WTC11 (cell line): ENCODE data around the gene SUV39H2. TPM values are rescaled to one million over a fixed set of nuclear protein-coding genes. Genes with fewer than 3 reads are reported as not detected.

Experiments
- ATAC-seq: fragments of 200-7000 bp; cut with Tn5 transposase; 2 replicates; pipeline ENCODE4 v1.10.0; 2021; ENCODE audit warnings: mild to moderate bottlenecking, moderate library complexity
- CTCF ChIA-PET: fragments of 300-600 bp; sonication (Branson Sonifier 250); formaldehyde crosslinking; loops from one replicate; lab custom pipeline; 2021; ENCODE audit warnings: antibody characterized with exemption; lab: Charles Lee
- POLR2A ChIA-PET: fragments of 350-600 bp; sonication (Branson Sonifier 250); formaldehyde crosslinking; loops from one replicate; lab custom pipeline; 2021; ENCODE audit warnings: antibody characterized with exemption; lab: Charles Lee
- DNase-seq: peaks from one replicate; pipeline ENCODE4 v3.0.0; 2021; ENCODE audit warnings: low spot score
- H3K27ac Mint-ChIP-seq: 2 replicates; pipeline ENCODE4 v1.8.0; 2021; ENCODE audit warnings: mixed read lengths
- H3K27me3 Mint-ChIP-seq: 2 replicates; pipeline ENCODE4 v1.8.0; 2021; ENCODE audit warnings: low read depth, mild to moderate bottlenecking, moderate library complexity, mixed read lengths
- H3K36me3 Mint-ChIP-seq: 2 replicates; pipeline ENCODE4 v1.8.0; 2021; ENCODE audit warnings: mixed read lengths
- H3K4me1 Mint-ChIP-seq: 2 replicates; pipeline ENCODE4 v1.8.0; 2022; ENCODE audit warnings: mixed read lengths
- H3K4me3 Mint-ChIP-seq: 2 replicates; pipeline ENCODE4 v1.8.0; 2021; ENCODE audit warnings: mild to moderate bottlenecking, moderate library complexity, mixed read lengths
- H3K9me3 Mint-ChIP-seq: 2 replicates; pipeline ENCODE4 v1.8.0; 2021; ENCODE audit warnings: mixed read lengths
- AFF4 ChIP-seq: sonication (generic); formaldehyde crosslinking; IDR thresholded peaks from 2 replicates; pipeline ENCODE4 v1.8.1; 2023; ENCODE audit warnings: mild to moderate bottlenecking, missing genetic modification reagents, borderline replicate concordance
- CREM ChIP-seq: sonication (generic); formaldehyde crosslinking; IDR thresholded peaks from 2 replicates; pipeline ENCODE4 v1.8.1; 2022; ENCODE audit warnings: mild to moderate bottlenecking, missing genetic modification reagents, moderate library complexity
- HMGA2 ChIP-seq: fragments of 250-450 bp; sonication (Bioruptor Pico); IDR thresholded peaks from 2 replicates; pipeline ENCODE4 v1.4.0; 2021; ENCODE audit warnings: mild to moderate bottlenecking, moderate library complexity
- NFATC4 ChIP-seq: fragments of 250-450 bp; sonication (Bioruptor Pico); IDR thresholded peaks from 2 replicates; pipeline ENCODE4 v1.9.0; 2021; ENCODE audit warnings: mild to moderate bottlenecking
- RELA ChIP-seq: sonication (generic); formaldehyde crosslinking; IDR thresholded peaks from 2 replicates; pipeline ENCODE4 v1.8.1; 2022; ENCODE audit warnings: missing genetic modification reagents, mild to moderate bottlenecking, borderline replicate concordance
- SOX15 ChIP-seq: fragments of 250-450 bp; sonication (Bioruptor Pico); IDR thresholded peaks from 2 replicates; pipeline ENCODE4 v1.9.0; 2021; ENCODE audit warnings: mild to moderate bottlenecking
- TCF7 ChIP-seq: sonication (generic); formaldehyde crosslinking; IDR thresholded peaks from 2 replicates; pipeline ENCODE4 v1.8.0; 2022; ENCODE audit warnings: mild to moderate bottlenecking, low read depth, missing genetic modification reagents, moderate library complexity
- ZMAT4 ChIP-seq: fragments of 250-450 bp; sonication (Bioruptor Pico); IDR thresholded peaks from 2 replicates; pipeline ENCODE4 v1.9.0; 2021; ENCODE audit warnings: mild to moderate bottlenecking
- ZNF121 ChIP-seq: sonication (generic); formaldehyde crosslinking; IDR thresholded peaks from 2 replicates; pipeline ENCODE4 v1.8.0; 2023; ENCODE audit warnings: missing genetic modification reagents
- ZNF138 ChIP-seq: sonication (generic); formaldehyde crosslinking; conservative IDR thresholded peaks from 2 replicates; pipeline ENCODE4 v1.8.1; 2022; ENCODE audit warnings: mild to moderate bottlenecking, moderate library complexity, missing genetic modification reagents
- ZNF263 ChIP-seq: sonication (generic); formaldehyde crosslinking; IDR thresholded peaks from 2 replicates; pipeline ENCODE4 v1.8.1; 2022; ENCODE audit warnings: low read depth, mild to moderate bottlenecking, moderate library complexity, missing genetic modification reagents
- ZNF317 ChIP-seq: sonication (generic); formaldehyde crosslinking; IDR thresholded peaks from 2 replicates; pipeline ENCODE4 v1.8.1; 2023; ENCODE audit warnings: low read depth, mild to moderate bottlenecking, moderate library complexity, missing genetic modification reagents, borderline replicate concordance
- total RNA-seq: library from RNA; stranded (reverse); gene quantifications from 3 replicates; pipeline ENCODE4 v1.2.3, GENCODE V29; 2021
- TF ChIP-seq, protein P1 (sequence below): sonication (generic); formaldehyde crosslinking; IDR thresholded peaks from 2 replicates; pipeline ENCODE4 v1.8.0; 2022; ENCODE audit warnings: mild to moderate bottlenecking, missing genetic modification reagents
- TF ChIP-seq, protein P2 (sequence below): sonication (generic); formaldehyde crosslinking; conservative IDR thresholded peaks from 2 replicates; pipeline ENCODE4 v1.8.1; 2023; ENCODE audit warnings: mild to moderate bottlenecking, low read depth, missing genetic modification reagents, moderate library complexity
- TF ChIP-seq, protein P3 (sequence below): sonication (generic); formaldehyde crosslinking; IDR thresholded peaks from 2 replicates; pipeline ENCODE4 v1.8.0; 2022; ENCODE audit warnings: missing genetic modification reagents
- TF ChIP-seq, protein P4 (sequence below): fragments of 200-600 bp; IDR thresholded peaks from 2 replicates; pipeline ENCODE4 v1.8.0; 2022; ENCODE audit warnings: antibody characterized with exemption
- TF ChIP-seq, protein P5 (sequence below): fragments of 250-450 bp; sonication (Bioruptor Pico); IDR thresholded peaks from 2 replicates; pipeline ENCODE4 v1.9.0; 2021; ENCODE audit warnings: mild to moderate bottlenecking, borderline replicate concordance

Gene SUV39H2
- total RNA-seq, 1 experiment from 2014 or later: 41.4 TPM

- H3K27me3 Mint-ChIP-seq: no peaks in the 10 kb centered on the region
- H3K4me3 Mint-ChIP-seq: no peak overlapping the region
- ChIA-PET POLR2A (no interaction called here), CTCF (no interaction called here)
- no peak for TF ChIP-seq NFATC4 (CRISPR knock-in tag)
- TF ChIP-seq, protein P1, sequence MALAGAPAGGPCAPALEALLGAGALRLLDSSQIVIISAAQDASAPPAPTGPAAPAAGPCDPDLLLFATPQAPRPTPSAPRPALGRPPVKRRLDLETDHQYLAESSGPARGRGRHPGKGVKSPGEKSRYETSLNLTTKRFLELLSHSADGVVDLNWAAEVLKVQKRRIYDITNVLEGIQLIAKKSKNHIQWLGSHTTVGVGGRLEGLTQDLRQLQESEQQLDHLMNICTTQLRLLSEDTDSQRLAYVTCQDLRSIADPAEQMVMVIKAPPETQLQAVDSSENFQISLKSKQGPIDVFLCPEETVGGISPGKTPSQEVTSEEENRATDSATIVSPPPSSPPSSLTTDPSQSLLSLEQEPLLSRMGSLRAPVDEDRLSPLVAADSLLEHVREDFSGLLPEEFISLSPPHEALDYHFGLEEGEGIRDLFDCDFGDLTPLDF (CRISPR knock-in tag): no peak
- no peak for TF ChIP-seq ZMAT4 (CRISPR knock-in tag)
- TF ChIP-seq, protein P2, sequence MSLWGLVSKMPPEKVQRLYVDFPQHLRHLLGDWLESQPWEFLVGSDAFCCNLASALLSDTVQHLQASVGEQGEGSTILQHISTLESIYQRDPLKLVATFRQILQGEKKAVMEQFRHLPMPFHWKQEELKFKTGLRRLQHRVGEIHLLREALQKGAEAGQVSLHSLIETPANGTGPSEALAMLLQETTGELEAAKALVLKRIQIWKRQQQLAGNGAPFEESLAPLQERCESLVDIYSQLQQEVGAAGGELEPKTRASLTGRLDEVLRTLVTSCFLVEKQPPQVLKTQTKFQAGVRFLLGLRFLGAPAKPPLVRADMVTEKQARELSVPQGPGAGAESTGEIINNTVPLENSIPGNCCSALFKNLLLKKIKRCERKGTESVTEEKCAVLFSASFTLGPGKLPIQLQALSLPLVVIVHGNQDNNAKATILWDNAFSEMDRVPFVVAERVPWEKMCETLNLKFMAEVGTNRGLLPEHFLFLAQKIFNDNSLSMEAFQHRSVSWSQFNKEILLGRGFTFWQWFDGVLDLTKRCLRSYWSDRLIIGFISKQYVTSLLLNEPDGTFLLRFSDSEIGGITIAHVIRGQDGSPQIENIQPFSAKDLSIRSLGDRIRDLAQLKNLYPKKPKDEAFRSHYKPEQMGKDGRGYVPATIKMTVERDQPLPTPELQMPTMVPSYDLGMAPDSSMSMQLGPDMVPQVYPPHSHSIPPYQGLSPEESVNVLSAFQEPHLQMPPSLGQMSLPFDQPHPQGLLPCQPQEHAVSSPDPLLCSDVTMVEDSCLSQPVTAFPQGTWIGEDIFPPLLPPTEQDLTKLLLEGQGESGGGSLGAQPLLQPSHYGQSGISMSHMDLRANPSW (CRISPR knock-in tag): no peak
- TF ChIP-seq, protein P3, sequence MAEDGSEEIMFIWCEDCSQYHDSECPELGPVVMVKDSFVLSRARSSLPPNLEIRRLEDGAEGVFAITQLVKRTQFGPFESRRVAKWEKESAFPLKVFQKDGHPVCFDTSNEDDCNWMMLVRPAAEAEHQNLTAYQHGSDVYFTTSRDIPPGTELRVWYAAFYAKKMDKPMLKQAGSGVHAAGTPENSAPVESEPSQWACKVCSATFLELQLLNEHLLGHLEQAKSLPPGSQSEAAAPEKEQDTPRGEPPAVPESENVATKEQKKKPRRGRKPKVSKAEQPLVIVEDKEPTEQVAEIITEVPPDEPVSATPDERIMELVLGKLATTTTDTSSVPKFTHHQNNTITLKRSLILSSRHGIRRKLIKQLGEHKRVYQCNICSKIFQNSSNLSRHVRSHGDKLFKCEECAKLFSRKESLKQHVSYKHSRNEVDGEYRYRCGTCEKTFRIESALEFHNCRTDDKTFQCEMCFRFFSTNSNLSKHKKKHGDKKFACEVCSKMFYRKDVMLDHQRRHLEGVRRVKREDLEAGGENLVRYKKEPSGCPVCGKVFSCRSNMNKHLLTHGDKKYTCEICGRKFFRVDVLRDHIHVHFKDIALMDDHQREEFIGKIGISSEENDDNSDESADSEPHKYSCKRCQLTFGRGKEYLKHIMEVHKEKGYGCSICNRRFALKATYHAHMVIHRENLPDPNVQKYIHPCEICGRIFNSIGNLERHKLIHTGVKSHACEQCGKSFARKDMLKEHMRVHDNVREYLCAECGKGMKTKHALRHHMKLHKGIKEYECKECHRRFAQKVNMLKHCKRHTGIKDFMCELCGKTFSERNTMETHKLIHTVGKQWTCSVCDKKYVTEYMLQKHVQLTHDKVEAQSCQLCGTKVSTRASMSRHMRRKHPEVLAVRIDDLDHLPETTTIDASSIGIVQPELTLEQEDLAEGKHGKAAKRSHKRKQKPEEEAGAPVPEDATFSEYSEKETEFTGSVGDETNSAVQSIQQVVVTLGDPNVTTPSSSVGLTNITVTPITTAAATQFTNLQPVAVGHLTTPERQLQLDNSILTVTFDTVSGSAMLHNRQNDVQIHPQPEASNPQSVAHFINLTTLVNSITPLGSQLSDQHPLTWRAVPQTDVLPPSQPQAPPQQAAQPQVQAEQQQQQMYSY: no peak
- no peak for TF ChIP-seq TCF7 (CRISPR knock-in tag)
- TF ChIP-seq, protein P4, sequence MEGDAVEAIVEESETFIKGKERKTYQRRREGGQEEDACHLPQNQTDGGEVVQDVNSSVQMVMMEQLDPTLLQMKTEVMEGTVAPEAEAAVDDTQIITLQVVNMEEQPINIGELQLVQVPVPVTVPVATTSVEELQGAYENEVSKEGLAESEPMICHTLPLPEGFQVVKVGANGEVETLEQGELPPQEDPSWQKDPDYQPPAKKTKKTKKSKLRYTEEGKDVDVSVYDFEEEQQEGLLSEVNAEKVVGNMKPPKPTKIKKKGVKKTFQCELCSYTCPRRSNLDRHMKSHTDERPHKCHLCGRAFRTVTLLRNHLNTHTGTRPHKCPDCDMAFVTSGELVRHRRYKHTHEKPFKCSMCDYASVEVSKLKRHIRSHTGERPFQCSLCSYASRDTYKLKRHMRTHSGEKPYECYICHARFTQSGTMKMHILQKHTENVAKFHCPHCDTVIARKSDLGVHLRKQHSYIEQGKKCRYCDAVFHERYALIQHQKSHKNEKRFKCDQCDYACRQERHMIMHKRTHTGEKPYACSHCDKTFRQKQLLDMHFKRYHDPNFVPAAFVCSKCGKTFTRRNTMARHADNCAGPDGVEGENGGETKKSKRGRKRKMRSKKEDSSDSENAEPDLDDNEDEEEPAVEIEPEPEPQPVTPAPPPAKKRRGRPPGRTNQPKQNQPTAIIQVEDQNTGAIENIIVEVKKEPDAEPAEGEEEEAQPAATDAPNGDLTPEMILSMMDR: no peak
- TF ChIP-seq SOX15: no peak
- TF ChIP-seq ZNF317 (CRISPR knock-in tag): no peak
- TF ChIP-seq AFF4 (CRISPR knock-in tag): no peak
- no peak for TF ChIP-seq ZNF121 (CRISPR knock-in tag)
- TF ChIP-seq RELA (CRISPR knock-in tag): no peak
- TF ChIP-seq, protein P5, sequence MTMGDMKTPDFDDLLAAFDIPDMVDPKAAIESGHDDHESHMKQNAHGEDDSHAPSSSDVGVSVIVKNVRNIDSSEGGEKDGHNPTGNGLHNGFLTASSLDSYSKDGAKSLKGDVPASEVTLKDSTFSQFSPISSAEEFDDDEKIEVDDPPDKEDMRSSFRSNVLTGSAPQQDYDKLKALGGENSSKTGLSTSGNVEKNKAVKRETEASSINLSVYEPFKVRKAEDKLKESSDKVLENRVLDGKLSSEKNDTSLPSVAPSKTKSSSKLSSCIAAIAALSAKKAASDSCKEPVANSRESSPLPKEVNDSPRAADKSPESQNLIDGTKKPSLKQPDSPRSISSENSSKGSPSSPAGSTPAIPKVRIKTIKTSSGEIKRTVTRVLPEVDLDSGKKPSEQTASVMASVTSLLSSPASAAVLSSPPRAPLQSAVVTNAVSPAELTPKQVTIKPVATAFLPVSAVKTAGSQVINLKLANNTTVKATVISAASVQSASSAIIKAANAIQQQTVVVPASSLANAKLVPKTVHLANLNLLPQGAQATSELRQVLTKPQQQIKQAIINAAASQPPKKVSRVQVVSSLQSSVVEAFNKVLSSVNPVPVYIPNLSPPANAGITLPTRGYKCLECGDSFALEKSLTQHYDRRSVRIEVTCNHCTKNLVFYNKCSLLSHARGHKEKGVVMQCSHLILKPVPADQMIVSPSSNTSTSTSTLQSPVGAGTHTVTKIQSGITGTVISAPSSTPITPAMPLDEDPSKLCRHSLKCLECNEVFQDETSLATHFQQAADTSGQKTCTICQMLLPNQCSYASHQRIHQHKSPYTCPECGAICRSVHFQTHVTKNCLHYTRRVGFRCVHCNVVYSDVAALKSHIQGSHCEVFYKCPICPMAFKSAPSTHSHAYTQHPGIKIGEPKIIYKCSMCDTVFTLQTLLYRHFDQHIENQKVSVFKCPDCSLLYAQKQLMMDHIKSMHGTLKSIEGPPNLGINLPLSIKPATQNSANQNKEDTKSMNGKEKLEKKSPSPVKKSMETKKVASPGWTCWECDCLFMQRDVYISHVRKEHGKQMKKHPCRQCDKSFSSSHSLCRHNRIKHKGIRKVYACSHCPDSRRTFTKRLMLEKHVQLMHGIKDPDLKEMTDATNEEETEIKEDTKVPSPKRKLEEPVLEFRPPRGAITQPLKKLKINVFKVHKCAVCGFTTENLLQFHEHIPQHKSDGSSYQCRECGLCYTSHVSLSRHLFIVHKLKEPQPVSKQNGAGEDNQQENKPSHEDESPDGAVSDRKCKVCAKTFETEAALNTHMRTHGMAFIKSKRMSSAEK (CRISPR knock-in tag): no peak
- no peak for TF ChIP-seq ZNF263 (CRISPR knock-in tag)
- no peak for TF ChIP-seq ZNF138 (CRISPR knock-in tag)
- TF ChIP-seq HMGA2 (CRISPR knock-in tag): no peak
- TF ChIP-seq CREM (CRISPR knock-in tag): no peak
- H3K9me3 Mint-ChIP-seq: peaks cover 51% of the 10 kb centered on the region
- H3K4me1 Mint-ChIP-seq: no peaks in the 10 kb centered on the region
- H3K27ac Mint-ChIP-seq: no peak overlapping the region
- H3K36me3 Mint-ChIP-seq: peaks cover 83% of the 10 kb centered on the region
- no peak for ATAC-seq
- no peak for DNase-seq
These were observed 39.2 kb downstream of the SUV39H2 start for GRCh38 chr10:14917827-14918226.
